ENCODE results near the gene POU6F1. TPM values are rescaled to one million over a fixed set of nuclear protein-coding genes. Genes with fewer than 3 reads are reported as not detected.

The POU6F1 gene
- total and polyA plus RNA-seq, 4 donors, result 0.33 to 2.8 (median 1.6) TPM

DNA sequence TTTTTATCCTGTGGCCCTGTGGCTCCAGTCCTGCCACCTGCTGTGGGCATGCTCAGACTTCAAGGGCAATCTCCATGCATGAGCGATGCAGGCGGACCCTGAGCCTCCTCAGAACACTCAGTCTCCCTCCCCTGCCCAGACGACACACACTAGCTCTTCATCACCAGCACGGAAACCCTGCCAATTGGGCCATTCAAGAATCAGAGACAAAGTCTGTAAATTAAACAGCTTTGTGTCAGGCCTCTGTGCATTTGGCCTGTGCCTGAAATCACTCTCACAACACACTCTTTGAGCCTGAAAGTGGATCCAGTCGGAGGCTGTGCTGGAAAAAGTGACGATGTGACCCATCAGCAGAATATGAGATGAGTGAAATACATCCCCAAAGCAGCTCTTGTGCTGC is 12.5 kb downstream of the POU6F1 start (continued):
- TF ChIP-seq HNF4A (conservative IDR thresholded peaks at IDR 0.05) (no peak), JUND (IDR thresholded peaks at IDR 0.05) (no peak), SP1 (IDR thresholded peaks at IDR 0.05) (no peak), EGR1 (IDR thresholded peaks at IDR 0.05; ENCODE audit: low read depth in 2 of 2) (no peak), TAF1 (conservative IDR thresholded peaks at IDR 0.05) (no peak), ATF3 (IDR thresholded peaks at IDR 0.05) (no peak), RAD21 (IDR thresholded peaks at IDR 0.05) (no peak), GABPA (IDR thresholded peaks at IDR 0.05 in 1 of 2, conservative IDR thresholded peaks at IDR 0.05 in 1 of 2) (no peak), REST (IDR thresholded peaks at IDR 0.05) (no peak)

DNA sequence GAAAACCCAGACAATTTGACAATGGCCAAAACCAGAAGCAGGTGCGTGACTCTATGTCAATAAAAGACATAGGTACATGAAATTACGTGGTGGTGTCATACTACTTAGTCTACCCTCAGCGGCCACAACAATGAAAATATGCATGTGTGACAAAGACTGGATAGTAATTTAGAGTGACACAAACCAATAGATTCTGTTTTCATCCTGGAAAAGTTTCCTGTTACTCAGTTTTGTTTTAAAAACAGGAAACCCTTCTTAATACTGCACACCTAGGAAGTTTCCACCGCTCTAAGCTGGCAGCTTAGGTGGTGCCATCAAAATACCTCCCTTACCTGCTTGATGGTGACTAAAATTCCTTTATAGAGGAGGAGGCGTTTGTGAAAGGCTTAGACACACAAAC is 15.1 kb downstream of the POU6F1 start:
- H3K4me1 ChIP-seq (ENCODE audit: control insufficient read depth in 4 of 4, insufficient read depth in 4 of 4, low read length in 3 of 4), result peaks cover 0 to 2% (median 0%) of the 10 kb centered on the region in 4 donors
- no peaks in the 10 kb centered on the region for H3K27me3 ChIP-seq (ENCODE audit: control insufficient read depth in 4 of 4, insufficient read depth in 4 of 4, low read length in 3 of 4)
- TF ChIP-seq SP1 (IDR thresholded peaks at IDR 0.05), result no peak
- no peak for TF ChIP-seq REST (IDR thresholded peaks at IDR 0.05)
- no peak for TF ChIP-seq NR2F2 (IDR thresholded peaks at IDR 0.05)
- no peak for TF ChIP-seq FOXA2 (IDR thresholded peaks at IDR 0.05)
- no peak for TF ChIP-seq RXRA (IDR thresholded peaks at IDR 0.05)
- TF ChIP-seq RAD21 (IDR thresholded peaks at IDR 0.05), result no peak
- no peak for TF ChIP-seq FOXA1 (IDR thresholded peaks at IDR 0.05)
- TF ChIP-seq HNF4G (IDR thresholded peaks at IDR 0.05), result no peak
- TF ChIP-seq MAX (IDR thresholded peaks at IDR 0.05), result no peak
- TF ChIP-seq, protein P1, sequence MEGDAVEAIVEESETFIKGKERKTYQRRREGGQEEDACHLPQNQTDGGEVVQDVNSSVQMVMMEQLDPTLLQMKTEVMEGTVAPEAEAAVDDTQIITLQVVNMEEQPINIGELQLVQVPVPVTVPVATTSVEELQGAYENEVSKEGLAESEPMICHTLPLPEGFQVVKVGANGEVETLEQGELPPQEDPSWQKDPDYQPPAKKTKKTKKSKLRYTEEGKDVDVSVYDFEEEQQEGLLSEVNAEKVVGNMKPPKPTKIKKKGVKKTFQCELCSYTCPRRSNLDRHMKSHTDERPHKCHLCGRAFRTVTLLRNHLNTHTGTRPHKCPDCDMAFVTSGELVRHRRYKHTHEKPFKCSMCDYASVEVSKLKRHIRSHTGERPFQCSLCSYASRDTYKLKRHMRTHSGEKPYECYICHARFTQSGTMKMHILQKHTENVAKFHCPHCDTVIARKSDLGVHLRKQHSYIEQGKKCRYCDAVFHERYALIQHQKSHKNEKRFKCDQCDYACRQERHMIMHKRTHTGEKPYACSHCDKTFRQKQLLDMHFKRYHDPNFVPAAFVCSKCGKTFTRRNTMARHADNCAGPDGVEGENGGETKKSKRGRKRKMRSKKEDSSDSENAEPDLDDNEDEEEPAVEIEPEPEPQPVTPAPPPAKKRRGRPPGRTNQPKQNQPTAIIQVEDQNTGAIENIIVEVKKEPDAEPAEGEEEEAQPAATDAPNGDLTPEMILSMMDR (IDR thresholded peaks at IDR 0.05; ENCODE audit: low read depth, low read length, missing input control), result no peak
- no peak for TF ChIP-seq YY1 (IDR thresholded peaks at IDR 0.05)
- no peak for TF ChIP-seq ZBTB33 (IDR thresholded peaks at IDR 0.05)
- no peak overlapping the region for H3K27ac ChIP-seq (ENCODE audit: low read depth in 1 of 2, low read length in 2 of 2)
- no peak overlapping the region for H3K9ac ChIP-seq (ENCODE audit: low read depth in 1 of 2, low read length in 2 of 2)
- no peak for DNase-seq (ENCODE audit: low spot score)
- WGBS, result 95% methylated on average over 5 of the region's 5 CpGs
- H3K4me3 ChIP-seq (ENCODE audit: low read depth in 1 of 3, low read length in 3 of 3), result no peak overlapping the region
- no peaks in the 10 kb centered on the region for H3K9me3 ChIP-seq (ENCODE audit: control insufficient read depth in 4 of 4, low read length in 3 of 4)
- no peaks in the 10 kb centered on the region for H3K36me3 ChIP-seq (ENCODE audit: control insufficient read depth in 4 of 4, insufficient read depth in 3 of 4, low read depth in 1 of 4, low read length in 3 of 4)
